GM12878 (cell line): ENCODE measurements around the gene HMX3. TPM values are rescaled to one million over a fixed set of nuclear protein-coding genes. Genes with fewer than 3 reads are reported as not detected.
"Not testable (repeated sequence)": the region's sequence is repeated elsewhere in the genome, so short reads cannot be mapped to it uniquely, and the experiment has no call there.

Experiments
- ATAC-seq: fragments of 200-7000 bp; cut with Tn5 transposase; 3 replicates; pipeline ENCODE4 v1.9.1; 2020; ENCODE audit warnings: mild to moderate bottlenecking, moderate library complexity
- BruUV-seq: library from RNA; stranded (reverse); fragments of 400-500 nt; replicated peaks from 2 replicates; lab custom pipeline; 2021; lab: Mats Ljungman, UMichigan
- CTCF ChIA-PET: fragments of 300-600 bp; sonication (Branson Sonifier 250); formaldehyde crosslinking; extraction: SDS; loops from one replicate; lab custom pipeline; 2021; ENCODE audit warnings: inconsistent platforms; lab: Yijun Ruan, JAX
- POLR2A ChIA-PET: fragments of 350-600 bp; formaldehyde crosslinking; extraction: SDS; loops from one replicate; lab custom pipeline; 2021; ENCODE audit warnings: inconsistent platforms; lab: Charles Lee
- RAD21 ChIA-PET: fragments of 300-600 bp; sonication (Branson Sonifier 250); formaldehyde crosslinking; loops from one replicate; lab custom pipeline; 2023; ENCODE audit warnings: antibody characterized with exemption; ENCODE audit not compliant: unreplicated experiment; lab: Charles Lee
- SMC1A ChIA-PET: fragments of 300-600 bp; sonication (Branson Sonifier 250); formaldehyde crosslinking; loops from one replicate; lab custom pipeline; 2023; ENCODE audit not compliant: unreplicated experiment, uncharacterized antibody; lab: Charles Lee
- DNase-seq: peaks from one replicate; pipeline ENCODE4 v3.0.0-alpha.2; 2011; ENCODE audit warnings: low read depth, low spot score
- FAIRE-seq: peaks from 3 replicates; lab custom pipeline; 2011; peaks lifted over from hg19 to GRCh38; lab: Jason Lieb, UNC
- H2AFZ ChIP-seq: 2 replicates; pipeline ENCODE4 v1.6.0; 2011; ENCODE audit warnings: low read depth, low read length, control low read depth; ENCODE audit not compliant: control insufficient read depth
- H3K27ac ChIP-seq: 2 replicates; pipeline ENCODE4 v1.5.1; 2011; ENCODE audit warnings: control low read depth; ENCODE audit not compliant: control insufficient read depth, insufficient read depth
- H3K27me3 ChIP-seq, 2 experiments: replicated peaks in 1 of 2; 2 replicates each; pipeline versions ENCODE4 v1.6.0 to v1.6.1; 2011; ENCODE audit warnings: low read length in 1 of 2; ENCODE audit not compliant: control insufficient read depth in 2 of 2, insufficient read depth in 2 of 2
- H3K36me3 ChIP-seq, 2 experiments: 2 replicates each; pipeline ENCODE4 v1.5.1; 2011; ENCODE audit warnings: low read length in 1 of 2; ENCODE audit not compliant: control insufficient read depth in 2 of 2, insufficient read depth in 2 of 2
- H3K4me1 ChIP-seq: 2 replicates; pipeline ENCODE4 v1.6.1; 2011; ENCODE audit warnings: mild to moderate bottlenecking, low read length, moderate library complexity, mixed read lengths; ENCODE audit not compliant: control insufficient read depth, insufficient read depth
- H3K4me2 ChIP-seq: 2 replicates; pipeline ENCODE4 v1.6.0; 2011; ENCODE audit warnings: control low read depth; ENCODE audit not compliant: control insufficient read depth, insufficient read depth
- H3K4me3 ChIP-seq: fragments of 200-600 bp; sonication (generic); 2 replicates; pipeline ENCODE4 v1.5.1; 2016
- H3K79me2 ChIP-seq: 2 replicates; pipeline ENCODE4 v1.6.0; 2011; ENCODE audit warnings: low read length; ENCODE audit not compliant: control insufficient read depth, insufficient read depth
- H3K9ac ChIP-seq: 2 replicates; pipeline ENCODE4 v1.8.0; 2011; ENCODE audit warnings: low read length, control low read depth, mixed read lengths; ENCODE audit not compliant: control insufficient read depth, insufficient read depth
- H3K9me3 ChIP-seq: replicated peaks from 3 replicates; pipeline ENCODE4 v1.5.1; 2011; ENCODE audit warnings: mild to moderate bottlenecking, low read length; ENCODE audit not compliant: control insufficient read depth, insufficient read depth
- H4K20me1 ChIP-seq: 2 replicates; pipeline ENCODE4 v1.6.0; 2011; ENCODE audit not compliant: control insufficient read depth, insufficient read depth
- CBX5 ChIP-seq: sonication (generic); IDR thresholded peaks from 2 replicates; pipeline ENCODE4 v1.6.1; 2016; ENCODE audit warnings: low read depth, moderate library complexity, mild to moderate bottlenecking, inconsistent platforms
- SIX5 ChIP-seq: IDR thresholded peaks from 2 replicates; pipeline ENCODE4 v1.6.1; 2011; ENCODE audit warnings: mild to moderate bottlenecking, low read depth, low read length, moderate library complexity; ENCODE audit not compliant: severe bottlenecking
- STAT3 ChIP-seq: IDR thresholded peaks from 2 replicates; pipeline ENCODE4 v1.6.1; 2011; ENCODE audit warnings: low read depth, low read length, improper control_type of control experiment
- WGBS: methylation state at CpG from one replicate; pipeline ENCODE4 v1.1.6; 2016; ENCODE audit warnings: low lambda C conversion rate; ENCODE audit not compliant: insufficient replicate concordance, insufficient coverage; ENCODE audit errors: missing lambda C conversion rate; 5-methylcytosine and 5-hydroxymethylcytosine counted together
- in situ Hi-C: fragments of 300-500 bp; cut with MboI; formaldehyde crosslinking; loops from 9 replicates; pipeline ENCODE4 v1.14.3; 2018; ENCODE audit warnings: mixed read lengths
- intact Hi-C: fragments of 100-400 bp; cut with micrococcal nuclease; formaldehyde crosslinking; loops from one replicate; pipeline ENCODE4 v1.14.2; 2022; ENCODE audit not compliant: unreplicated experiment
- polyA plus RNA-seq, 11 experiments: library from polyadenylated mRNA; depleted of rRNA in 4 of 11; unstranded in 6 of 11; stranded (reverse) in 5 of 11; fragments of >200 nt; fragmentation: Nextera tagmentation in 4 of 11; fragmentation: Illumina TruSeq in 1 of 11; extraction: Ambion mirVana in 4 of 11; extraction: Trizol in 1 of 11; gene quantifications; 1 replicate in 1 of 11; 2 replicates in 10 of 11; pipeline versions ENCODE4 v1.2.1 to v1.2.3, GENCODE V29; 2011 to 2016; ENCODE audit warnings: inconsistent platforms in 2 of 11, missing spikeins in 2 of 11, low read depth in 1 of 11
- total RNA-seq, 4 experiments: library from RNA; depleted of rRNA in 3 of 4; stranded (reverse); fragments of >200 nt in 3 of 4; fragmentation: Illumina TruSeq in 1 of 4; extraction: Trizol in 1 of 4; gene quantifications; 2 replicates each; pipeline versions ENCODE4 v1.2.1 to v1.2.3, GENCODE V29; 2013 to 2021
- TF ChIP-seq, protein P1 (sequence below): IDR thresholded peaks from 2 replicates; pipeline ENCODE4 v1.6.1; 2012; ENCODE audit warnings: improper control_type of control experiment, low read depth, low read length; ENCODE audit not compliant: insufficient replicate concordance
- TF ChIP-seq, protein P2 (sequence below), 3 experiments: IDR thresholded peaks in 2 of 3; conservative IDR thresholded peaks in 1 of 3; 2 replicates each; pipeline ENCODE4 v1.5.1; 2011; ENCODE audit warnings: low read depth in 3 of 3, low read length in 3 of 3, mild to moderate bottlenecking in 3 of 3, control low read depth in 2 of 3, moderate library complexity in 2 of 3, inconsistent platforms in 1 of 3, mixed read lengths in 1 of 3; ENCODE audit not compliant: control insufficient read depth in 2 of 3, insufficient read depth in 1 of 3; ENCODE audit errors: extremely low read depth in 1 of 3

Gene HMX3
- total and polyA plus RNA-seq, 10 of the 15 experiments (the other 5 are each of a cell fraction or from before 2014, with no cell fraction given) = 0.63 to 60.5 (median 15.3) TPM; not detected in 2

DNA sequence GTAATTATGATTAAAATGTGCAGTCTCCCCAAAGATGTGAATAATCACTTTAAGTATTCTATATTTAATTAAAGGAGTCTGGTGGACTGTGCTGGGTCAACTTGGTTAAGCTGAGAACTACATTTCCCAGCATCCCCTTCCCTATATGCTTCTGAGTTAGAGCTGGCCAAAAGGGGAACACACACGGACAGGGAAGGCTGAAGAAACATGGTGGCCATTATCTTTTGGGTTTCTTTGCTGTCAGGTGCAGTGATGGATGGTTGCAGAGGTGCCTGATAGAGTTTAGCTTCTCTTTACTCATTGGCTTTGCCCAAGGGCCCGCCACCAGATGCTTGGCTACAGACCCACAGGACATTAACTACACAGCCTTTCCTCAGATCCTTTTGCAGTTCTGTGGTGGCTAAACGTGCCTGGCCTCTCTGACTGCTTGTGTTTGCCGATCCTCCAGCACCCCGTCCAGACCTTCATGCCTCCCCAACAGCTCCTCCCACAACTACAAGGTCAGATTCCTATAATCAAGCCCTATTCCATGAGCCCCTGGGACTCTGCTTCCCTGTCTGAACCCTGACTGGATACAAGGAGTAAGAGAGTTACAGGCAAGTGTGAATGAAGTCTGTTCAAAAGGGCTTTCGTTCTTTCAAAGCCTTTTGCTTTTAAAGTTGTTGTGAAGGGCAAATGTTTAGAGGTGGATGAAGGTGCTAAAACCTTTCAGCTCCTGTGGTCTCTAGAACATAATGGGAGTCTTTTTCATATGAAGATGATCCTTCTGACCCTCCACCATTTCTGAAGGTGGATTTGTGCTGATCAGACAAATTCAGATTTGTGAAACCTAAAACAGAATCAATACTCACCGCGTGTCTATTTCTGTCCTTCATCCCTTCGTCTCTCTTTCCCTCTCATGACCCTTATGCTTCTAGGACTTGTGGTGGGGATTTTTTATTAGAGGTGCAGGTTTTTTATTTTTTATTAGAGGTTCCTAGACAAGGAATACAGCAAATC lies 39.9 kb downstream of the HMX3 start (continued):
- TF ChIP-seq, protein P1, sequence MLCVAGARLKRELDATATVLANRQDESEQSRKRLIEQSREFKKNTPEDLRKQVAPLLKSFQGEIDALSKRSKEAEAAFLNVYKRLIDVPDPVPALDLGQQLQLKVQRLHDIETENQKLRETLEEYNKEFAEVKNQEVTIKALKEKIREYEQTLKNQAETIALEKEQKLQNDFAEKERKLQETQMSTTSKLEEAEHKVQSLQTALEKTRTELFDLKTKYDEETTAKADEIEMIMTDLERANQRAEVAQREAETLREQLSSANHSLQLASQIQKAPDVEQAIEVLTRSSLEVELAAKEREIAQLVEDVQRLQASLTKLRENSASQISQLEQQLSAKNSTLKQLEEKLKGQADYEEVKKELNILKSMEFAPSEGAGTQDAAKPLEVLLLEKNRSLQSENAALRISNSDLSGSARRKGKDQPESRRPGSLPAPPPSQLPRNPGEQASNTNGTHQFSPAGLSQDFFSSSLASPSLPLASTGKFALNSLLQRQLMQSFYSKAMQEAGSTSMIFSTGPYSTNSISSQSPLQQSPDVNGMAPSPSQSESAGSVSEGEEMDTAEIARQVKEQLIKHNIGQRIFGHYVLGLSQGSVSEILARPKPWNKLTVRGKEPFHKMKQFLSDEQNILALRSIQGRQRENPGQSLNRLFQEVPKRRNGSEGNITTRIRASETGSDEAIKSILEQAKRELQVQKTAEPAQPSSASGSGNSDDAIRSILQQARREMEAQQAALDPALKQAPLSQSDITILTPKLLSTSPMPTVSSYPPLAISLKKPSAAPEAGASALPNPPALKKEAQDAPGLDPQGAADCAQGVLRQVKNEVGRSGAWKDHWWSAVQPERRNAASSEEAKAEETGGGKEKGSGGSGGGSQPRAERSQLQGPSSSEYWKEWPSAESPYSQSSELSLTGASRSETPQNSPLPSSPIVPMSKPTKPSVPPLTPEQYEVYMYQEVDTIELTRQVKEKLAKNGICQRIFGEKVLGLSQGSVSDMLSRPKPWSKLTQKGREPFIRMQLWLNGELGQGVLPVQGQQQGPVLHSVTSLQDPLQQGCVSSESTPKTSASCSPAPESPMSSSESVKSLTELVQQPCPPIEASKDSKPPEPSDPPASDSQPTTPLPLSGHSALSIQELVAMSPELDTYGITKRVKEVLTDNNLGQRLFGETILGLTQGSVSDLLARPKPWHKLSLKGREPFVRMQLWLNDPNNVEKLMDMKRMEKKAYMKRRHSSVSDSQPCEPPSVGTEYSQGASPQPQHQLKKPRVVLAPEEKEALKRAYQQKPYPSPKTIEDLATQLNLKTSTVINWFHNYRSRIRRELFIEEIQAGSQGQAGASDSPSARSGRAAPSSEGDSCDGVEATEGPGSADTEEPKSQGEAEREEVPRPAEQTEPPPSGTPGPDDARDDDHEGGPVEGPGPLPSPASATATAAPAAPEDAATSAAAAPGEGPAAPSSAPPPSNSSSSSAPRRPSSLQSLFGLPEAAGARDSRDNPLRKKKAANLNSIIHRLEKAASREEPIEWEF = no peak
- TF ChIP-seq SIX5 (peak; percentile 48), CBX5 (no peak), STAT3 (no peak)
- TF ChIP-seq, protein P2, sequence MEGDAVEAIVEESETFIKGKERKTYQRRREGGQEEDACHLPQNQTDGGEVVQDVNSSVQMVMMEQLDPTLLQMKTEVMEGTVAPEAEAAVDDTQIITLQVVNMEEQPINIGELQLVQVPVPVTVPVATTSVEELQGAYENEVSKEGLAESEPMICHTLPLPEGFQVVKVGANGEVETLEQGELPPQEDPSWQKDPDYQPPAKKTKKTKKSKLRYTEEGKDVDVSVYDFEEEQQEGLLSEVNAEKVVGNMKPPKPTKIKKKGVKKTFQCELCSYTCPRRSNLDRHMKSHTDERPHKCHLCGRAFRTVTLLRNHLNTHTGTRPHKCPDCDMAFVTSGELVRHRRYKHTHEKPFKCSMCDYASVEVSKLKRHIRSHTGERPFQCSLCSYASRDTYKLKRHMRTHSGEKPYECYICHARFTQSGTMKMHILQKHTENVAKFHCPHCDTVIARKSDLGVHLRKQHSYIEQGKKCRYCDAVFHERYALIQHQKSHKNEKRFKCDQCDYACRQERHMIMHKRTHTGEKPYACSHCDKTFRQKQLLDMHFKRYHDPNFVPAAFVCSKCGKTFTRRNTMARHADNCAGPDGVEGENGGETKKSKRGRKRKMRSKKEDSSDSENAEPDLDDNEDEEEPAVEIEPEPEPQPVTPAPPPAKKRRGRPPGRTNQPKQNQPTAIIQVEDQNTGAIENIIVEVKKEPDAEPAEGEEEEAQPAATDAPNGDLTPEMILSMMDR (IDR thresholded peaks at IDR 0.05 in 2 of 3, conservative IDR thresholded peaks at IDR 0.05 in 1 of 3; ENCODE audit: control insufficient read depth in 2 of 3, extremely low read depth in 1 of 3, insufficient read depth in 1 of 3, low read depth in 3 of 3, low read length in 3 of 3) = 0 out of 6 replicates have a peak, but pooled peaks of 1 of the 3 experiments have one; percentile 2

DNA sequence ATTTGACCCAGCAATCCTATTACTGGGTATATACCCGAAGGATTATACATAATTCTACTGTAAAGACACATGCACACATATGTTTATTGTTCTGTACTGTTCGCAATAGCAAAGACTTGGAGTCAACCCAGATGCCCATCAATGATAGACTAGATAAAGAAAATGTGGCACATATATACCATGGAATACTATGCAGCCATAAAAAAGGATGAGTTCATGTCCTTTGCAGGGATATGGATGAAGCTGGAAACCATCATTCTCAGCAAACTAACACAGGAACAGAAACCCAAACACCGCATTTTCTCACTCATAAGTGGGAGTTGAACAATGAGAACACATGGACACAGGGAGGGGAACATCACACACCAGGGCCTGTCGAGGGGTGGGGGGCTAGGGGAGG lies 42.6 kb downstream of the HMX3 start:
- H3K4me3 ChIP-seq, H3K27me3 ChIP-seq, DNase-seq, H3K4me1 ChIP-seq, SMC1A ChIA-PET, H3K27ac ChIP-seq, H3K79me2 ChIP-seq, in situ Hi-C loops, RAD21 ChIA-PET, CTCF ChIA-PET, H3K9me3 ChIP-seq, H2AFZ ChIP-seq, FAIRE-seq, intact Hi-C loops, H3K9ac ChIP-seq, ATAC-seq, BruUV-seq, H3K4me2 ChIP-seq, H4K20me1 ChIP-seq: not testable (repeated sequence)
- H3K36me3 ChIP-seq = peaks cover 2 to 23% of the 10 kb centered on the region in 2 experiments
- POLR2A ChIA-PET = interaction anchor here (0.8 to 0.9 kb wide), 2 partner anchors 13 to 26 kb away, joined by 3 read pairs; no protein-coding TSS in a partner anchor
- WGBS = 100% methylated on average over 3 of the region's 4 CpGs
